A549 treated with AZD2906 at 1 μM for 4 hours (cell line): Measurements from ENCODE around the gene EMC6. TPM values are rescaled to one million over a fixed set of nuclear protein-coding genes. Genes with fewer than 3 reads are reported as not detected.

Experiments
- total RNA-seq: library from RNA; stranded (reverse); fragments of 200-300 nt; extraction: Qiagen RNA extraction; gene quantifications from 5 replicates; pipeline ENCODE4 v1.2.3, GENCODE V29; 2022

EMC6 gene
- 110 to 161 TPM (median 150 TPM) in 5 replicates for total RNA-seq

DNA sequence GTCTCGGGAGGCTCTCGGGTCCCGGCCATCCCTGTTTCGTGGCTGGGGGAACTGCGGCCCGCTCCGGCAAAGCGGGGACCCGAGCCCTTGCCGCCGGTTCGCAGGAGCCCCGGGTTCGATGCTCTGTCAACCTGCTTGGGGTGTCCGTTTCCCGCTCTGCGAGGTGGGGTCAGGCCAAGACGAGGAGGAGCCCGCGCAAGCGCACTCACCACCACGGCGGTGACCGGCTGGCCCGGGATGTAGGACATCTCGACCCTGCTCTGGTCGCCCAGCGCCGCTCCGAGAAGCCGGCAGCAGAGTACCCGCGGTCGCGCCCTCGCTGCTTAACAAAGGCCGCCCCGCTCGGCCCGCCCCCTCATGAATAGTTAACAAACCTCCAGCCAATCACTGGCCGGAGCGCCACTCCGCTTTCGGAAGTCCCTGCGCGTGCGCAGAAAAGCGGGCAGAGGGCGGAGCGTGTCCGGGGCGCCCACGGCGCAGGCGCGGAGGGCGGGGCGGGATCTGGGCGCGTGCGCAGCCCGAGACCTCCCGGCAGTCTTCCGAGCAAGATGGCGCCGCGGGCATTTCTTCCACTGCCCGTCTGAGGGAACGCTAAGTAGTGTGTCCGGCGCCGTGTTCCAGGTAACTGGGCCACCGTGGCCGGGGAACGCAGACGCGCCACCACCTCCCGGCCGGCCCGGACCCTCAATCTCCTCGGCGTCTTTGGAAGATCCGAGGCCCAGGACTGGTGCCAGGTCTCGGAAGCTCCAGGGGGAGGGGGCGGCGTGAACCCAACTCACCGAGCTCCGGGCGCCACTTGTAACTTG lies at the start of gene EMC6, which contains the start of gene TAX1BP3:
EMC6 (plus strand) TSS at position 534 of the 806 bp plus-strand sequence. CDS start 335 bp downstream, outside the sequence.
TAX1BP3 (minus strand) TSS at position 300 of the 806 bp plus-strand sequence; CDS start at position 248, 52 bp downstream.

DNA sequence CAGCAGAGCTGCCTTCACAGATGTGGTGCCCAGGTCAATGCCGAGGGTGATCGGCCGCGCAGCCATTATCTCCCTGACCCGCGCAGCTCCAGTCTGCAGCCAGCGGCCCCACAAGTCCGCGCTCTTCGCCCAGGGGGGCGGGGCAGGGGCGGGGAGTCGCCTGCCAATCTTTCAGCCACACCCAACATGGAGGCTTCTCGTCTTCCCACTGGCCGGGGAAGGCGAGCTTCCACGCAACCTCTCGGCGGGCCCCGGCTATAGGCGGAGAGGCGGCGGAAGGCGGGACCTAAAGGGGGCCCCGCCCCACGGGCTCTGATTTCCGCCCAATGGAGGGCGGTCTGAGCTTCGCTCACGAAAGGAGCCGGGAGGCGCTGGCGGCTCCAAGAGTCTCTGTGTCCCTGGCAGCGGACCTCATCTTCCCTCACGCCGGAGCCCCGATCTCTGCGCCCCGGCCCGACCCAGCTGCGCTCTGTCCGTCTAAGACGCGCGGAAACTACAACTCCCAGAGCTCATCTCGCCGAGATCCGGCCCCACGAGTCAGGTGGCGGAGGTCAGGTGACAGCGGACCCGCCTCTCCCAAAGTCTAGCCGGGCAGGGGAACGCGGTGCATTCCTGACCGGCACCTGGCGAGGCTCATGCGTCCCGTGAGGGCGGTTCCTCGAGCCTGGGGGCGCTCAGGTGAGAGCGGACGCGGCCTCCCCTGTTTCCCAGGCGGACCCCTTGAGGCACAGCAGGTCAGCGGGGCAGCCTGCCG lies 32.3 kb upstream of the EMC6 start, which contains the start of the genes CTNS and SHPK:
CTNS (plus strand) TSS at position 607 of the 754 bp plus-strand sequence. CDS start 3,447 bp downstream, outside the sequence.
SHPK (minus strand) TSS at position 97 of the 754 bp plus-strand sequence; CDS start at position 66, 31 bp downstream.

DNA sequence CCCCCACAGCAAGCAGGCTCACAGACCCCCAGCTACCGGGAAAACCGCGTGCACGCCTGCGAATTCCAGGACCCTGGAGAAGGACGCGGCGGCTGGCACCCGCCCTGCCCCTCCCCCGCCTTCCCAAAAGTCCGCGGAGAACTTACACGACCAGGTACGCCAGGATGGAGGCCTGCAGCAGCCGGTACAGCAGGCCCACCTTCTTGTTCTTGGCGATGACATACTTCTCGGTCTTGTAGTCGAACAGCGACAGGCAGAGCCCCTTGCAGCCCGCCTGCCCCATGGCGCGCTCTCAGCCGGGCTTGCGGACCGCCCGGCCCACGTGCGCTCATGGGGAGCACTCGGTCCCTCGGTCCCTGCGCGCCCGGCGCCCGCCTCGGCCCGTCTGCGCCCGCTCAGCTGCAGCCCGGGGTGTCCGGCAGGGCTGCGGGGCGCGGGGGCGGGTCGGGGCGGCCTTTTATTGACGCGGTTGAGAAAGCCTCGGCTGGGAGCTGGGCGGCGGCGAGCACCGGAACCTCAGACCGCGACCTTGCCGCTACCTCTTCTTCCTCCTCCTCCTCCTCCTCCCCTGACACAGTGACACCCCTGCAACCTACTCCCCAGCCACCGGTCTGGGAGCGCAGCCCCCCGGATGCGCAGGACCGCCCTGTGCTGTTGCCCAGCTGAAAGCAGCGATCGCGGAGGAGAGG lies 27.3 kb downstream of the EMC6 start, which contains the start of gene P2RX5:
P2RX5 (minus strand) TSS at position 433 of the 689 bp plus-strand sequence; CDS start at position 283, 150 bp downstream.

Other genes with a start within 250 kb of the EMC6 start
- not detected in 5 replicates for gene OR1E2, start 235.0 kb upstream of the EMC6 start, total RNA-seq
- not detected in 5 replicates for gene SPATA22, start 197.0 kb upstream of the EMC6 start, total RNA-seq
- not detected in 5 replicates for gene ASPA, start 192.8 kb upstream of the EMC6 start, total RNA-seq
- gene TRPV3, start 111.0 kb upstream of the EMC6 start, total RNA-seq = 0.14 to 0.30 TPM (median 0.20 TPM) in 5 replicates
- 3.0 to 4.5 TPM (median 3.7 TPM) in 5 replicates for gene TRPV1, start 59.4 kb upstream of the EMC6 start, total RNA-seq
- 13.7 to 16.9 TPM (median 15.1 TPM) in 5 replicates for gene SHPK, start 32.6 kb upstream of the EMC6 start, total RNA-seq
- gene CTNS, start 32.1 kb upstream of the EMC6 start, total RNA-seq = 12.2 to 16.8 TPM (median 12.8 TPM) in 5 replicates
- 280 to 359 TPM (median 343 TPM) in 5 replicates for gene TAX1BP3, start 234 bp upstream of the EMC6 start, total RNA-seq
- gene P2RX5, start 27.3 kb downstream of the EMC6 start, total RNA-seq = 16.3 to 24.9 TPM (median 22.8 TPM) in 5 replicates
- 11.9 to 14.8 TPM (median 12.3 TPM) in 5 replicates for gene HASPIN, start 55.1 kb downstream of the EMC6 start, total RNA-seq
- 85.6 to 89.3 TPM (median 88.0 TPM) in 5 replicates for gene ITGAE, start 132.4 kb downstream of the EMC6 start, total RNA-seq
- gene NCBP3, start 177.4 kb downstream of the EMC6 start, total RNA-seq = 26.8 to 32.3 TPM (median 31.0 TPM) in 5 replicates
- gene CAMKK1, start 224.2 kb downstream of the EMC6 start, total RNA-seq = 24.5 to 28.1 TPM (median 27.2 TPM) in 5 replicates
- gene P2RX1, start 247.7 kb downstream of the EMC6 start, total RNA-seq = 0.08 TPM in 1 of 5 replicates, not detected in the others